ENCODE data around the gene FER1L5.
A peak's percentile ranks its signal among the peaks of the same experiment; 100 is the strongest.

FER1L5 gene

GRCh38 chr2:96739633-96740428 is 97.3 kb downstream of the FER1L5 start, which contains the start of gene LMAN2L:
TSS of gene LMAN2L (minus strand) at chr2:96740064. CDS start at chr2:96740040, 24 bp downstream.
- DNase-seq (ENCODE audit: low read depth in 2 of 2): peak; percentile 81 to 95

GRCh38 chr2:96747061-96747617 is 104.6 kb downstream of the FER1L5 start:
- no peak for DNase-seq (ENCODE audit: low read depth in 2 of 2)

- no peak for DNase-seq (ENCODE audit: low read depth in 2 of 2)
These were observed 109.2 kb downstream of the FER1L5 start for GRCh38 chr2:96751800-96752199.

GRCh38 chr2:96753661-96754282 is 111.2 kb downstream of the FER1L5 start:
- DNase-seq (ENCODE audit: low read depth in 2 of 2): no peak

- no peak for DNase-seq (ENCODE audit: low read depth in 2 of 2)
These were observed 111.8 kb downstream of the FER1L5 start for GRCh38 chr2:96754317-96754716.
